ENCODE measurements around the gene EML4. TPM values are rescaled to one million over a fixed set of nuclear protein-coding genes. Genes with fewer than 3 reads are reported as not detected.

Gene EML4
- total and polyA plus RNA-seq, 3 experiments from 2014 or later, result 58.0 to 70.8 (median 61.5) TPM

DNA sequence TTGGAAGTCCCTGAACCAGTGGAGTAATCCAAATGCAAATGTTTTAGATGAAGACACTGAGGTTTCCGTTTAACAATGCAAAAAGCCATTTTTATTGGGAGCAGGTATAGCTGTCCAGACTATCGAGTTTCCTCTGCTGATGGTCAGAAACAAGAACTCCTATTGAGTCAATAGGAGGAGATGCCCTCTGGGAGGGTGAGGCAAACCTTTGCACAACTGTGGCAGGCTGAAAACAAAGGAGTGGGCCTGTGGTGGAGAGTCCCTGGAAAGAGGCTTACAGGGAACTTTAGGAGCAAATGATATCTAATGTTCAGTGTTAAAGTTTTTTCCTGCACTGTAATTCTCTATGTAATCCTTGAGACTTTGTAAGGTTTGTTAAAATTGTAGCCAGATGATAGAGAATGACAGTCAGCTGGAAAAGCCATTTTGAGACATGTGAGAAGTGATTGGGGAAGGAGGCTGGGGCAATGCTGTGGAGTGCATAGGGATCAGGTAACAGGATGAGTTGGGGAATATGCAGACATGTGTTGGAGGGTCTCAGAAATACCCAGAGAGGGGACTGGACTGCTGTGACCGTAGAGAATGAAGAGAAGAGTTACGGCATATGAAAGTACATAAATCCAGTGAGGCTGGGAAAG is 15.1 kb upstream of the EML4 start:
- Mint-ChIP-seq H3K27ac (peak overlapping the region in 3 of 8 donors; percentile 47 to 83 (median 59)), H3K9me3 (peaks cover 0 to 1% (median 0%) of the 10 kb centered on the region in 5 donors), H3K4me3 (no peak overlapping the region), H3K36me3 (peaks cover 0 to 3% (median 0%) of the 10 kb centered on the region in 3 donors), H3K27me3 (peaks cover 0 to 2% of the 10 kb centered on the region in 2 donors), H3K4me1 (peaks cover 0 to 5% (median 0%) of the 10 kb centered on the region in 3 donors)
- Histone ChIP-seq H3K9me3 (ENCODE audit: low read length) (no peaks in the 10 kb centered on the region), H3K4me1 (ENCODE audit: insufficient read depth, low read length) (no peaks in the 10 kb centered on the region), H3K27me3 (ENCODE audit: insufficient read depth, low read length, poor library complexity, severe bottlenecking) (no peaks in the 10 kb centered on the region), H3K36me3 (ENCODE audit: insufficient read depth, low read length) (no peaks in the 10 kb centered on the region), H3K27ac (ENCODE audit: low read depth, low read length) (no peak overlapping the region), H3K4me3 (ENCODE audit: low read length) (no peak overlapping the region)
- no peak for DNase-seq
- CTCF ChIA-PET, result no interaction called here
- POLR2A ChIA-PET, result no interaction called here

- Histone ChIP-seq H3K36me3 (ENCODE audit: insufficient read depth, low read length) (no peaks in the 10 kb centered on the region), H3K4me1 (ENCODE audit: insufficient read depth, low read length) (no peaks in the 10 kb centered on the region), H3K9me3 (ENCODE audit: low read length) (no peaks in the 10 kb centered on the region), H3K27ac (ENCODE audit: low read depth, low read length) (no peak overlapping the region), H3K4me3 (ENCODE audit: low read length) (no peak overlapping the region), H3K27me3 (ENCODE audit: insufficient read depth, low read length, poor library complexity, severe bottlenecking) (no peaks in the 10 kb centered on the region)
- no peaks in the 10 kb centered on the region for H3K9me3 Mint-ChIP-seq
- no peak overlapping the region for H3K4me3 Mint-ChIP-seq
- no peaks in the 10 kb centered on the region for H3K36me3 Mint-ChIP-seq
- H3K27me3 Mint-ChIP-seq, result peaks cover 0 to 2% of the 10 kb centered on the region in 2 donors
- ChIA-PET POLR2A (no interaction called here), CTCF (interaction anchor here (0.9 to 1.0 kb wide), 2 partner anchors 39 to 43 kb away, joined by 3 read pairs; no protein-coding TSS in a partner anchor)
- H3K27ac Mint-ChIP-seq, result peak overlapping the region in 2 of 8 donors; percentile 8 to 19
- H3K4me1 Mint-ChIP-seq, result peaks cover 0 to 4% (median 0%) of the 10 kb centered on the region in 3 donors
- no peak for DNase-seq
These were observed 12.4 kb upstream of the EML4 start for GRCh38 chr2:42156721-42157120.

DNA sequence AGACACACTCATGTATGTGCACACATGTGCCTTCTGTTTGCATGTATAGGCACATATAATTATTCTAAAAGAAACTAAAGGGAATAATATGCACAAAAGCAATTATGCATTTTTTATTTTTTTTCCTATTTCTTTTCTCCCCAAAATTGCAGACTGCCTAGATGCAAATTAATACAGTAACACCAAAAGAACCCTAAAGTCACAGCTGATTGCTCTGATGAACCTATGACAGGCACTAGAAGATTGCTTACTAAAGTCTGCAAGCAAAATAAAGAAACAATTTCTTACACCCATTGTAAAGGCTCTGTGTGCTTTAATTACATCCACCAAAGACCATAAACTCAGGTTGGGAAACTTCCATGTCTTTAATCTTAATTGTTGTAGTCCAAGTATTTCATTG is 7.7 kb upstream of the EML4 start:
- H3K4me3 Mint-ChIP-seq, result no peak overlapping the region
- no peaks in the 10 kb centered on the region for H3K27me3 ChIP-seq (ENCODE audit: insufficient read depth, low read length, poor library complexity, severe bottlenecking)
- no peak overlapping the region for H3K27ac ChIP-seq (ENCODE audit: low read depth, low read length)
- H3K4me1 ChIP-seq (ENCODE audit: insufficient read depth, low read length), result no peaks in the 10 kb centered on the region
- DNase-seq, result no peak
- H3K4me3 ChIP-seq (ENCODE audit: low read length), result no peak overlapping the region
- ChIA-PET POLR2A (no interaction called here), CTCF (interaction anchor here (1.2 kb wide), 1 partner anchor 26 kb away, joined by 3 read pairs; no protein-coding TSS in a partner anchor)
- peaks cover 0 to 3% (median 0%) of the 10 kb centered on the region in 3 donors for H3K36me3 Mint-ChIP-seq
- H3K36me3 ChIP-seq (ENCODE audit: insufficient read depth, low read length), result no peaks in the 10 kb centered on the region
- H3K27me3 Mint-ChIP-seq, result no peaks in the 10 kb centered on the region
- H3K9me3 ChIP-seq (ENCODE audit: low read length), result no peaks in the 10 kb centered on the region
- H3K27ac Mint-ChIP-seq, result no peak overlapping the region
- peaks cover 0 to 3% (median 0%) of the 10 kb centered on the region in 3 donors for H3K4me1 Mint-ChIP-seq
- H3K9me3 Mint-ChIP-seq, result no peaks in the 10 kb centered on the region

DNA sequence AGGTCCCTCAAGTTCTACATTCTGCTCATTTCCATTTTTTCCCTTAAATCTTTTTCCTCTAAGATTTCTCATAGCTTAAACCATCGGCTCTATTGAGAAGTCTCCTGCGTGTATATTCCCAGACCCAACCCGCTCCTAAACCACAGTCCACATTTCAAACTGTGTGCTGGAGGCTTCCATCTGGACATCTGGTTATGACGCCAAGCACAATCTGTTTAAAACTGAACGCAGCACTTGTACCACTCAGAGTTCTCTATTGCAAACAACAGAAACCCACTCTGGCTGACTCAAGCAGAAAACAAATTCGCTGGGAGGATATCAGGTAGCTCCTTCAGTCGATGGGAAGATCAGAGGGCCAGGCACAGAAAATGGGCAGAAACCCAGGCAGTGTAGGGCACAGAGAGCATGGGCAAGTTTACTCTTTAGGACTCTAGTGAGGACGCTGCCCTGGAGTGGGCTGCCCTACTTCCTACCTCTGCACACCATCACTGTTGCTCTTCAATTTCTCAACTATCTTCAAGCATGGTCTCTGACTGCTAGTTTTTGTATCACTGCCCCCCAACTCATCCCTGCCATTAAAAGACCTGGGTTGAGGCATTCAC is 5.6 kb upstream of the EML4 start:
- Histone ChIP-seq H3K9me3 (ENCODE audit: low read length) (no peaks in the 10 kb centered on the region), H3K36me3 (ENCODE audit: insufficient read depth, low read length) (no peaks in the 10 kb centered on the region), H3K4me1 (ENCODE audit: insufficient read depth, low read length) (no peaks in the 10 kb centered on the region), H3K27me3 (ENCODE audit: insufficient read depth, low read length, poor library complexity, severe bottlenecking) (no peaks in the 10 kb centered on the region), H3K27ac (ENCODE audit: low read depth, low read length) (no peak overlapping the region), H3K4me3 (ENCODE audit: low read length) (no peak overlapping the region)
- H3K9me3 Mint-ChIP-seq, result no peaks in the 10 kb centered on the region
- no peak for DNase-seq
- peaks cover 0 to 3% (median 0%) of the 10 kb centered on the region in 3 donors for H3K36me3 Mint-ChIP-seq
- H3K4me3 Mint-ChIP-seq, result no peak overlapping the region
- ChIA-PET POLR2A (no interaction called here), CTCF (interaction anchor here (1.0 to 1.1 kb wide), 2 partner anchors 30 to 58 kb away, joined by 4 read pairs; no protein-coding TSS in a partner anchor)
- H3K27ac Mint-ChIP-seq, result peak overlapping the region in 2 of 8 donors; percentile 59 to 78
- H3K4me1 Mint-ChIP-seq, result peaks cover 0 to 6% (median 2%) of the 10 kb centered on the region in 3 donors
- H3K27me3 Mint-ChIP-seq, result no peaks in the 10 kb centered on the region

GRCh38 chr2:42164046-42164445 is 5.1 kb upstream of the EML4 start:
- peaks cover 0 to 3% (median 0%) of the 10 kb centered on the region in 3 donors for H3K36me3 Mint-ChIP-seq
- CTCF ChIA-PET, result interaction anchor here (1.0 kb wide), 1 partner anchor 31 kb away, joined by 4 read pairs; no protein-coding TSS in a partner anchor

DNA sequence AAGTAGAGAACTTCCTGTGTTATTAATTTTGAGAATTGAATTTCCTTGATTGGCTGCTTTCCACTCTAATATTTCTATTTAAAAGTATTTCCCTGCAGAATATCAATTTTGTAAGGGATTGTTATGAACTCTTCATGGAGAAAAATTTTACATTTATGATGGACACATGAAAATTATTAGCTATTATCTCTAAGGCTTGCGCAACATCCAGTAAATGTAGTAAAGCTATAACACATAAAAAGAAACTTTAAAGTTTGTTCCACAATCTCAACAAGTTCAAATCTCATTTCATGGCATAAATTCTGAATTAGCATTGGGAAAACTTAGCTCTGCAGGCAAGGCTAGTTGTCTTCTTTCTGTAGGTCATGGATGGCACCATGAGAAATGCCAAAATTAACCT is 4.2 kb upstream of the EML4 start:
- Mint-ChIP-seq H3K27ac (no peak overlapping the region), H3K27me3 (no peaks in the 10 kb centered on the region), H3K4me1 (peaks cover 4 to 11% (median 7%) of the 10 kb centered on the region in 3 donors), H3K4me3 (no peak overlapping the region), H3K9me3 (no peaks in the 10 kb centered on the region), H3K36me3 (peaks cover 0 to 3% (median 0%) of the 10 kb centered on the region in 3 donors)
- no peak for DNase-seq
- Histone ChIP-seq H3K9me3 (ENCODE audit: low read length) (no peaks in the 10 kb centered on the region), H3K36me3 (ENCODE audit: insufficient read depth, low read length) (no peaks in the 10 kb centered on the region), H3K27me3 (ENCODE audit: insufficient read depth, low read length, poor library complexity, severe bottlenecking) (no peaks in the 10 kb centered on the region), H3K27ac (ENCODE audit: low read depth, low read length) (no peak overlapping the region), H3K4me1 (ENCODE audit: insufficient read depth, low read length) (peaks cover 5% of the 10 kb centered on the region), H3K4me3 (ENCODE audit: low read length) (no peak overlapping the region)
- ChIA-PET POLR2A (no interaction called here), CTCF (interaction anchor here (7.2 kb wide), 1 partner anchor 70 kb away, joined by 34 read pairs; no protein-coding TSS in a partner anchor)

More at GRCh38 chr2:42164046-42164445, 5.1 kb upstream of the EML4 start:
- Mint-ChIP-seq H3K27me3 (no peaks in the 10 kb centered on the region), H3K4me3 (no peak overlapping the region), H3K27ac (peak overlapping the region in 2 of 8 donors; percentile 59 to 78), H3K4me1 (peaks cover 4 to 11% (median 7%) of the 10 kb centered on the region in 3 donors), H3K9me3 (no peaks in the 10 kb centered on the region)
- no peak overlapping the region for H3K4me3 ChIP-seq (ENCODE audit: low read length)
- no peak overlapping the region for H3K27ac ChIP-seq (ENCODE audit: low read depth, low read length)
- DNase-seq, result no peak
- no peaks in the 10 kb centered on the region for H3K9me3 ChIP-seq (ENCODE audit: low read length)
- no peaks in the 10 kb centered on the region for H3K36me3 ChIP-seq (ENCODE audit: insufficient read depth, low read length)
- peaks cover 5% of the 10 kb centered on the region for H3K4me1 ChIP-seq (ENCODE audit: insufficient read depth, low read length)
- H3K27me3 ChIP-seq (ENCODE audit: insufficient read depth, low read length, poor library complexity, severe bottlenecking), result no peaks in the 10 kb centered on the region
- POLR2A ChIA-PET, result no interaction called here

- Mint-ChIP-seq H3K27me3 (no peaks in the 10 kb centered on the region), H3K36me3 (peaks cover 0 to 3% (median 3%) of the 10 kb centered on the region in 3 donors), H3K9me3 (no peaks in the 10 kb centered on the region), H3K4me3 (peak overlapping the region in 1 of 7 donors; percentile 4), H3K4me1 (peaks cover 4 to 15% (median 7%) of the 10 kb centered on the region in 3 donors), H3K27ac (peak overlapping the region in 3 of 8 donors; percentile 19 to 84 (median 50))
- Histone ChIP-seq H3K4me3 (ENCODE audit: low read length) (no peak overlapping the region), H3K36me3 (ENCODE audit: insufficient read depth, low read length) (no peaks in the 10 kb centered on the region), H3K27ac (ENCODE audit: low read depth, low read length) (no peak overlapping the region), H3K27me3 (ENCODE audit: insufficient read depth, low read length, poor library complexity, severe bottlenecking) (no peaks in the 10 kb centered on the region), H3K9me3 (ENCODE audit: low read length) (no peaks in the 10 kb centered on the region), H3K4me1 (ENCODE audit: insufficient read depth, low read length) (peaks cover 9% of the 10 kb centered on the region)
- POLR2A ChIA-PET, result no interaction called here
- CTCF ChIA-PET, result interaction anchor here (1.4 to 7.2 kb wide), 3 partner anchors 29 to 72 kb away, joined by 3 to 34 read pairs (median 6); no protein-coding TSS in a partner anchor
- DNase-seq, result no peak
These were observed 1.7 kb upstream of the EML4 start for GRCh38 chr2:42167458-42167857.

All from CD8-positive, alpha-beta memory T cell (primary cell).